Testis (tissue), 3 donors: ENCODE data around the gene GATAD2A. TPM values are rescaled to one million over a fixed set of nuclear protein-coding genes. Genes with fewer than 3 reads are reported as not detected.
"Not testable (repeated sequence)": the region's sequence is repeated elsewhere in the genome, so short reads cannot be mapped to it uniquely, and the experiment has no call there.

Source experiments
- DNase-seq: peaks from one replicate; pipeline ENCODE4 v3.0.0-alpha.2; 2019
- H3K27ac ChIP-seq, 2 donors: fragments of 200-600 bp; sonication (generic); one replicate each; pipeline ENCODE4 v1.5.1; 2019
- H3K27me3 ChIP-seq: fragments of 200-600 bp; sonication (generic); one replicate; pipeline ENCODE4 v1.5.1; 2019
- H3K36me3 ChIP-seq: fragments of 200-600 bp; sonication (generic); one replicate; pipeline ENCODE4 v1.5.1; 2017; ENCODE audit warnings: low read depth; ENCODE audit errors: missing control alignments
- H3K4me1 ChIP-seq: fragments of 200-600 bp; sonication (generic); one replicate; pipeline ENCODE4 v1.5.1; 2019
- H3K4me3 ChIP-seq, 2 donors: fragments of 200-600 bp; sonication (generic); one replicate each; pipeline ENCODE4 v1.5.1; 2017 to 2019
- H3K9me3 ChIP-seq: fragments of 200-600 bp; sonication (generic); one replicate; pipeline ENCODE4 v1.5.1; 2017
- CTCF ChIP-seq, 3 experiments: fragments of 450-650 bp in 2 of 3; fragments of 200-600 bp in 1 of 3; sonication (generic) in 1 of 3; IDR thresholded peaks; one replicate each; pipeline ENCODE4 v1.5.1; 2016 to 2019; ENCODE audit warnings: antibody characterized with exemption in 3 of 3, mild to moderate bottlenecking in 2 of 3, moderate library complexity in 1 of 3
- POLR2A ChIP-seq: fragments of 450-650 bp; IDR thresholded peaks from one replicate; pipeline ENCODE4 v1.6.1; 2017; ENCODE audit warnings: antibody characterized with exemption, mild to moderate bottlenecking, moderate library complexity
- WGBS, 2 donors: methylation state at CpG; one replicate each; pipeline ENCODE4 v1.1.5; 2018; 5-methylcytosine and 5-hydroxymethylcytosine counted together
- intact Hi-C: fragments of 100-400 bp; cut with DNase I; formaldehyde crosslinking; loops from one replicate; pipeline ENCODE4 v1.15.1; 2023; ENCODE audit warnings: low total_unique reads
- polyA plus RNA-seq: library from polyadenylated mRNA; stranded (reverse); fragments of 350-450 nt; fragmentation: Illumina TruSeq; extraction: RNeasy Lipid Tissue Mini Kit (QIAGEN cat#74804); gene quantifications from one replicate; pipeline ENCODE4 v1.2.3, GENCODE V29; 2014; ENCODE audit warnings: low read depth, low replicate concordance; ENCODE audit not compliant: insufficient read depth
- total RNA-seq, 2 donors: library from RNA; depleted of rRNA; stranded (reverse); fragments of >200 nt; gene quantifications; one replicate each; pipeline ENCODE4 v1.2.3, GENCODE V29; 2016

GATAD2A gene
- total and polyA plus RNA-seq, 3 donors from 2014 or later = 109 to 197 (median 163) TPM

DNA sequence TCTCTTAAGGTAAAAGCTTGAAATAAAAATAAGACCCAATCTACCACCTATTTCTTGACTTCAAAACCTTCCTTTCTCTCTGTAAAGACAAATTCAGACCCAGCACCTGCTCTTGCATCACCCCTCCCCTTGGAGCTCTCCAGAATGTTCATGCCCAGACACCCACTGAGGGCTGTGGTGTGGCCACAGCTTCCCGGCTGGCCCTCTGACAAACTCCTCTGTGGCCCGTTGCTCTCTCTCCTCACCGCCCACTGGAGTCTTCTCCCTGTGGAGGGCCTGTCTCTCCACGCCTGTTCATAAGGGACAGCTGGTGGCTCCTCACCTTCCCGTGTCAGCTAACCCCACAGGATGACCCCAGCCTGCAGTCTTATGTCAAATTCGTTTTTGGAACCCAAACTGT is 60.7 kb downstream of the GATAD2A start:
- no peaks in the 10 kb centered on the region for H3K27me3 ChIP-seq
- no peak overlapping the region for H3K4me3 ChIP-seq
- WGBS, 2 donors = 91 to 94% methylated on average over 5 to 6 of the region's 6 CpGs
- no peaks in the 10 kb centered on the region for H3K9me3 ChIP-seq
- H3K4me1 ChIP-seq = peaks cover 35% of the 10 kb centered on the region
- DNase-seq = no peak
- H3K36me3 ChIP-seq = no peaks in the 10 kb centered on the region
- intact Hi-C loops = no loop called here
- TF ChIP-seq POLR2A = no peak
- no peak for TF ChIP-seq CTCF (IDR thresholded peaks at IDR 0.05)
- no peak overlapping the region for H3K27ac ChIP-seq

GRCh38 chr19:19468424-19469050 is 63.1 kb downstream of the GATAD2A start:
- Histone ChIP-seq H3K27ac (no peak overlapping the region), H3K4me1 (peaks cover 11% of the 10 kb centered on the region), H3K4me3 (no peak overlapping the region), H3K9me3 (no peaks in the 10 kb centered on the region), H3K36me3 (no peaks in the 10 kb centered on the region), H3K27me3 (no peaks in the 10 kb centered on the region)
- DNase-seq = no peak
- intact Hi-C loops = no loop called here
- TF ChIP-seq POLR2A (no peak), CTCF (IDR thresholded peaks at IDR 0.05) (no peak)
- 81 to 88% methylated on average over 2 of the region's 2 CpGs for WGBS, 2 donors

DNA sequence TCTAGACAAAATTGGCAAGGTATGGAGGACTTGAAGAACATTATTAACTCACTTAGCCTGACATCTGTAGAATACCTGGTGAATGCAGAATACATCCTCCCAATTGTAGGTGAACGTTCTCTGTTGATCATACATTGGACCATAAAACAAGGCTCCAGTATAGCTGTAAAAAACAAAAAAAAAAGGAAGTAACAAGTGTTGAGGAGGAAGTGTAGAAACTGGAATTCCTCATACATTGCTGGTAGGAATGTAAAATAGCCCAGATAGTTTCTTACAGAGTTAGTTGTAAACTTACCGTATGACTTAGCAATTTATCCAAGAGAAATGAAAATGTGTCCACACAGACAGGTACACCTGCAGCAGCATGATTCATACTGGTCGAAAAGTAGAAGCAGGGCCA is 65.1 kb downstream of the GATAD2A start:
- intact Hi-C loops = no loop called here
- TF ChIP-seq POLR2A = no peak
- TF ChIP-seq CTCF (IDR thresholded peaks at IDR 0.05) = no peak
- no peak overlapping the region for H3K27ac ChIP-seq
- H3K36me3 ChIP-seq = no peaks in the 10 kb centered on the region
- DNase-seq = no peak
- no peak overlapping the region for H3K4me3 ChIP-seq
- no peaks in the 10 kb centered on the region for H3K27me3 ChIP-seq
- 87 to 94% methylated on average over 3 of the region's 3 CpGs for WGBS, 2 donors
- peaks cover 10% of the 10 kb centered on the region for H3K4me1 ChIP-seq
- no peaks in the 10 kb centered on the region for H3K9me3 ChIP-seq

- TF ChIP-seq POLR2A = no peak
- TF ChIP-seq CTCF (IDR thresholded peaks at IDR 0.05) = no peak
- intact Hi-C loops = no loop called here
- H3K4me1 ChIP-seq = peaks cover 11% of the 10 kb centered on the region
- H3K4me3 ChIP-seq = no peak overlapping the region
- H3K9me3 ChIP-seq = no peaks in the 10 kb centered on the region
- no peaks in the 10 kb centered on the region for H3K27me3 ChIP-seq
- no peaks in the 10 kb centered on the region for H3K36me3 ChIP-seq
- no peak for DNase-seq
- WGBS, 2 donors = 95 to 96% methylated on average over 6 of the region's 6 CpGs
- H3K27ac ChIP-seq = no peak overlapping the region
Measured at GRCh38 chr19:19471682-19472081, 66.2 kb downstream of the GATAD2A start.

DNA sequence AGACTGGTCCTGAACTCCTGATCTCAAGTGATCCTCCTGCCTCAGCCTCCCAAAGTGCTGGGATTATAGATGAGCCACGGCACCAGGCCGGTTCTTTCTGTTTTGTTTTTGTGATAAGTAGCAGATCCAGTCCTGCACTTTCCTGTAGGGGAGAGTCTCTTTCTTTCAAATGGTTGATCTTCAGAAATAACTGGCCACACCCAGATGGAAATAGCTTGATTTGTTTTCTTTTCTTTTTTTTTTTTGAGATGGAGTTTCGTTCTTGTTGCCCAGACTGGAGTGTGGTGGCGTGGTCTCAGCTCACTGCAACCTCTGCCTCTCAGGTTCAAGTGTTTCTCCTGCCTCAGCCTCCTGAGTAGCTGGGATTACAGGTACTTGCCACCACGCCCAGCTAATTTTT is 66.6 kb downstream of the GATAD2A start:
- WGBS, 2 donors = 83 to 84% methylated on average over 5 of the region's 5 CpGs

More for the DNA sequence above, 66.6 kb downstream of the GATAD2A start:
- DNase-seq, H3K27ac ChIP-seq, intact Hi-C loops, H3K36me3 ChIP-seq, H3K4me3 ChIP-seq, H3K27me3 ChIP-seq, H3K9me3 ChIP-seq: not testable (repeated sequence)
- peaks cover 11% of the 10 kb centered on the region for H3K4me1 ChIP-seq
